ENCODE measurements around the gene PNLIPRP2. TPM values are rescaled to one million over a fixed set of nuclear protein-coding genes. Genes with fewer than 3 reads are reported as not detected.

The PNLIPRP2 gene
- total RNA-seq, 2 donors from 2014 or later: not detected

GRCh38 chr10:116597543-116597942 lies 23.2 kb upstream of the PNLIPRP2 start:
- WGBS: 70% methylated on average over 5 of the region's 5 CpGs
- Histone ChIP-seq H3K9me3 (no peaks in the 10 kb centered on the region), H3K27ac (no peak overlapping the region), H3K36me3 (no peaks in the 10 kb centered on the region), H3K4me3 (no peak overlapping the region), H3K27me3 (replicated peaks; ENCODE audit: insufficient read depth) (no peaks in the 10 kb centered on the region), H3K4me1 (replicated peaks) (no peaks in the 10 kb centered on the region)
- intact Hi-C loops (cut with DNase I): no loop called here
- DNase-seq (ENCODE audit: low spot score): no peak
- TF ChIP-seq CTCF (IDR thresholded peaks at IDR 0.05) (no peak), POLR2A (IDR thresholded peaks at IDR 0.05) (no peak), POLR2AphosphoS5 (IDR thresholded peaks at IDR 0.05) (no peak)

- intact Hi-C loops (cut with DNase I): no loop called here
- Histone ChIP-seq H3K27me3 (replicated peaks; ENCODE audit: insufficient read depth) (no peaks in the 10 kb centered on the region), H3K27ac (no peak overlapping the region), H3K4me3 (no peak overlapping the region), H3K36me3 (no peaks in the 10 kb centered on the region), H3K4me1 (replicated peaks) (no peaks in the 10 kb centered on the region), H3K9me3 (no peaks in the 10 kb centered on the region)
- TF ChIP-seq CTCF (IDR thresholded peaks at IDR 0.05) (no peak), POLR2AphosphoS5 (IDR thresholded peaks at IDR 0.05) (no peak), POLR2A (IDR thresholded peaks at IDR 0.05) (no peak)
- DNase-seq (ENCODE audit: low spot score): no peak
Observed at GRCh38 chr10:116598329-116598728, 22.4 kb upstream of the PNLIPRP2 start.

GRCh38 chr10:116599991-116600390 lies 20.8 kb upstream of the PNLIPRP2 start:
- 58% methylated on average over 5 of the region's 5 CpGs for WGBS
- Histone ChIP-seq H3K27ac (no peak overlapping the region), H3K36me3 (no peaks in the 10 kb centered on the region), H3K9me3 (no peaks in the 10 kb centered on the region), H3K4me1 (replicated peaks) (no peaks in the 10 kb centered on the region), H3K4me3 (no peak overlapping the region), H3K27me3 (replicated peaks; ENCODE audit: insufficient read depth) (no peaks in the 10 kb centered on the region)
- no peak for TF ChIP-seq CTCF (IDR thresholded peaks at IDR 0.05)
- TF ChIP-seq POLR2AphosphoS5 (IDR thresholded peaks at IDR 0.05): no peak
- no peak for TF ChIP-seq POLR2A (IDR thresholded peaks at IDR 0.05)
- intact Hi-C loops (cut with DNase I): no loop called here
- DNase-seq (ENCODE audit: low spot score): no peak

GRCh38 chr10:116602648-116603400 lies 17.9 kb upstream of the PNLIPRP2 start:
- no peaks in the 10 kb centered on the region for H3K36me3 ChIP-seq
- no peak for DNase-seq (ENCODE audit: low spot score)
- no peaks in the 10 kb centered on the region for H3K9me3 ChIP-seq
- TF ChIP-seq POLR2AphosphoS5 (IDR thresholded peaks at IDR 0.05) (no peak), CTCF (IDR thresholded peaks at IDR 0.05) (no peak), POLR2A (IDR thresholded peaks at IDR 0.05) (no peak)
- no peaks in the 10 kb centered on the region for H3K27me3 ChIP-seq (replicated peaks; ENCODE audit: insufficient read depth)
- H3K4me3 ChIP-seq: no peak overlapping the region
- no peaks in the 10 kb centered on the region for H3K4me1 ChIP-seq (replicated peaks)
- no peak overlapping the region for H3K27ac ChIP-seq
- 85% methylated on average over 10 of the region's 10 CpGs for WGBS
- intact Hi-C loops (cut with DNase I): no loop called here

GRCh38 chr10:116606061-116606483 lies 14.7 kb upstream of the PNLIPRP2 start:
- H3K36me3 ChIP-seq: no peaks in the 10 kb centered on the region
- WGBS: 72% methylated on average over 8 of the region's 8 CpGs
- H3K4me3 ChIP-seq: no peak overlapping the region
- no peaks in the 10 kb centered on the region for H3K9me3 ChIP-seq
- H3K4me1 ChIP-seq (replicated peaks): no peaks in the 10 kb centered on the region
- intact Hi-C loops (cut with DNase I): no loop called here
- TF ChIP-seq CTCF (IDR thresholded peaks at IDR 0.05): no peak
- TF ChIP-seq POLR2AphosphoS5 (IDR thresholded peaks at IDR 0.05): no peak
- TF ChIP-seq POLR2A (IDR thresholded peaks at IDR 0.05): no peak
- H3K27ac ChIP-seq: no peak overlapping the region
- H3K27me3 ChIP-seq (replicated peaks; ENCODE audit: insufficient read depth): peaks cover 4% of the 10 kb centered on the region
- no peak for DNase-seq (ENCODE audit: low spot score)

Data from prostate gland (tissue), 2 donors.